Measurements from ENCODE around the gene SULT2B1. TPM values are rescaled to one million over a fixed set of nuclear protein-coding genes. Genes with fewer than 3 reads are reported as not detected.

SULT2B1 gene
- total RNA-seq, 2 donors from 2014 or later: 1.4 to 7.7 TPM

DNA sequence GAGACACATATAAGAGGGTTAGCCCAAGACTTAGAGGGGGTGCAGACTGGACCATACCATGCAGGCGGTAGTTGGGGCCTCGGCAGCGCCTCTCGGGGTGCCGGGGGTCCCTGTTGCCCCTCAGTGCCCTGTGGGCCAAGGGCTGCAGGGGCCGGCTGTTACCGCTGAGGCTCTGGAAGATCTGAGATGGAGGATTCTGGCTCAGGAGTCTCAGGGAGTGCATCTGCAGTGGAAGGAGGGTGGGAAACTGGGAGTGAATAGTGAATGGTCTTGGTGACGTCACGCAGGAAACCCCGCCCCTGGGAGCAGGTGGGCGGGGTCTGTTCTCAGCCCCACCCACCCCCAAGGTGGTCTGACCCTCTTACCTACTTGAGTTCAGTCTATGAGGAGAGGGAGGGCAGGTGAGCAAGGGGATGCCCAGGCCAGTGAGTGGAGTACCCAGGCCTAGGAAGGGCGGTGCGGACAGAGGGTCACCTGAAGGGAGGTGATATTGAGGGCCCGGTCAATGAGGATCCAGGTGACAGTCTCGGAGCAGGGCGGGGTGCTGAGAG lies 86.9 kb downstream of the SULT2B1 start:
- DNase-seq: peak; percentile 41
- no peaks in the 10 kb centered on the region for H3K36me3 ChIP-seq
- H3K9ac ChIP-seq (ENCODE audit: low read depth in 2 of 2, low read length in 2 of 2): peak overlapping the region; percentile 61 to 70
- no peak overlapping the region for H3K4me3 ChIP-seq
- H3K27ac ChIP-seq: peak overlapping the region; percentile 93
- H3K4me1 ChIP-seq: peaks cover 9% of the 10 kb centered on the region
- no peaks in the 10 kb centered on the region for H3K9me3 ChIP-seq
- intact Hi-C loops (cut with DNase I): no loop called here
- no peaks in the 10 kb centered on the region for H3K27me3 ChIP-seq
- TF ChIP-seq, protein P1, sequence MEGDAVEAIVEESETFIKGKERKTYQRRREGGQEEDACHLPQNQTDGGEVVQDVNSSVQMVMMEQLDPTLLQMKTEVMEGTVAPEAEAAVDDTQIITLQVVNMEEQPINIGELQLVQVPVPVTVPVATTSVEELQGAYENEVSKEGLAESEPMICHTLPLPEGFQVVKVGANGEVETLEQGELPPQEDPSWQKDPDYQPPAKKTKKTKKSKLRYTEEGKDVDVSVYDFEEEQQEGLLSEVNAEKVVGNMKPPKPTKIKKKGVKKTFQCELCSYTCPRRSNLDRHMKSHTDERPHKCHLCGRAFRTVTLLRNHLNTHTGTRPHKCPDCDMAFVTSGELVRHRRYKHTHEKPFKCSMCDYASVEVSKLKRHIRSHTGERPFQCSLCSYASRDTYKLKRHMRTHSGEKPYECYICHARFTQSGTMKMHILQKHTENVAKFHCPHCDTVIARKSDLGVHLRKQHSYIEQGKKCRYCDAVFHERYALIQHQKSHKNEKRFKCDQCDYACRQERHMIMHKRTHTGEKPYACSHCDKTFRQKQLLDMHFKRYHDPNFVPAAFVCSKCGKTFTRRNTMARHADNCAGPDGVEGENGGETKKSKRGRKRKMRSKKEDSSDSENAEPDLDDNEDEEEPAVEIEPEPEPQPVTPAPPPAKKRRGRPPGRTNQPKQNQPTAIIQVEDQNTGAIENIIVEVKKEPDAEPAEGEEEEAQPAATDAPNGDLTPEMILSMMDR (IDR thresholded peaks at IDR 0.05): no peak

DNA sequence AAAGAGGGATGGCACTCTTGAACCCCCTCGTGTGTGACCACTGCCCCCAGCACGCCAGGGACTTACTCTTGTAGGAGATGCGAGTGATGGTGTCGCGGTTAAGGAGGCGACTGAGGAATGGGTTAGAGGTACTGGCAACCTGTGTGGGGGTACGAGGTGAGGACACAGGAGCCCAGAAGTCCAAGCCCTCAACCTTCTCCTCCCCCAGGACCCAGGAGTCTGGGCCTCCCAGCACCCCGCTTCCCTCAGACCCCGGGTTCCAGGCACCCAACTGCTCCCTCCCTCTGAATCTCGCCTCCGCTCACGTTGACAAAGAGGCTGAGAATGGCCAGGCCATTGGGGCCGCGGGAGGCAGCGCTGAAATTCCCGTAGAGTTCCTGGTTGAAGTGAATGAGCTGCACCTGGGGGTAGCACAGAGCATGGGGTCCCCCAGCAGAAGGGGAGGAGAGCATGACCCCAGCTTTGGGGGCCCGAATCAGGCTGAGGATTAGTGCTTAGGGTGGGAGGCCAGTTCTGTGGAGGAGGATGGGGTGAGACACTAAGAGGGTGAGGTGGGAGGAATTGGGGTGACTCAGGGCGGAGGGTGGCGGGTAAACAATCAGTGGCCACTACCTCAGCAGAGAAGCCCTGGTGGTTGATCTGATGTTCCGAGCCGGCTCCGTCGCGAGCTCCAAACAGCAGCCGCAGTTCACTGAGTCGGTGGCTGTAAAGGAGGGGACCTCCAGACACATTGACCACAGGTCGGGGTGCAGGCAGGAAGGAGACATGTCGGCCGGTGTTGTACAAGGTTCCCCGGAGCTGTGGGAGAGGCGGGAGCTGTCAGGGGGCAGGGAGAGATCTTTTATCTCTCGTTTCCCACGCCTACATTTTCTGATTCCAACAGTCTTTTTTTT lies 87.8 kb downstream of the SULT2B1 start:
- Histone ChIP-seq H3K27ac (no peak overlapping the region), H3K9me3 (no peaks in the 10 kb centered on the region), H3K4me1 (peaks cover 4% of the 10 kb centered on the region), H3K9ac (ENCODE audit: low read depth in 2 of 2, low read length in 2 of 2) (no peak overlapping the region), H3K4me3 (no peak overlapping the region), H3K27me3 (no peaks in the 10 kb centered on the region), H3K36me3 (no peaks in the 10 kb centered on the region)
- TF ChIP-seq, protein P1 (IDR thresholded peaks at IDR 0.05): no peak
- no peak for DNase-seq
- intact Hi-C loops (cut with DNase I): no loop called here

DNA sequence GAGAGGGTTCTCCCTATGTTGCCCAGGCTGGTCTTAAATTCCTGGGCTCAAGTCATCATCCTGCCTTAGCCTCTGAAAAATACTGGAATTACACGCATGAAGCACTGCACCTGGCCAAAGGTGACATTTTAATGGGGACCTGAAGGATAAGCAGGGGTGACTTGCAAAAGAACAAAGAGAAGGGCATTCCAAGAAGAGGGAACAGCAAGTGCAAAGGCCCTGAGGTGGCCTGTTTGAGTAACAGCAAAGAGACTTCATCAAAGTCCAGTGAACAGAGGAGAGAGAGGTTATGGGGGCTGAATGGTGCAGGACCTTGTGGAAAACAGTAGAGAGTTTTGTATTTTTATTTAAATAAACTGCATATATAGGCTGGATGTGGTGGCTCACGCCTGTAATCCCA lies 89.9 kb downstream of the SULT2B1 start:
- Histone ChIP-seq H3K27ac (no peak overlapping the region), H3K36me3 (no peaks in the 10 kb centered on the region), H3K9me3 (no peaks in the 10 kb centered on the region), H3K9ac (ENCODE audit: low read depth in 2 of 2, low read length in 2 of 2) (no peak overlapping the region), H3K4me3 (no peak overlapping the region), H3K4me1 (no peaks in the 10 kb centered on the region), H3K27me3 (peaks cover 5% of the 10 kb centered on the region)
- DNase-seq: no peak
- TF ChIP-seq, protein P1 (IDR thresholded peaks at IDR 0.05): no peak
- intact Hi-C loops (cut with DNase I): no loop called here

DNA sequence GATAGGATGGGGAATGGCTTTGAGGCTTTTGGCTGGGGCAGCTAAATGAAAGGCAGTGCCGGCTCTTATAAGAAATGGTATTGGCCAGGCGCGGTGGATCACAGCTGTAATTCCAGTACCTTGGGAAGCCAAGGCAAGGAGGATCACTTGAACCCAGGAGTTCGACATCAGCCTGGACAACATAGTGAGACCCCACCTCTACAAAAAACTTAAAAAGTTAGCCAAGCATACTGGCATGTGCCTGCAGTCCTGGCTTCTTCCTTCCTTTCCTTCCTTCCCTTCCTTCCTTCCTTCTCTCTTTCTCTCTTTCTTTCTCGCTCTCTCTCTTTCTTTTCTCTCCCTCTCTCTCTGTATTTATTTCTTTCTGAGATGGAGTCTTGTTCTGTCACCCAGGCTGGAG lies 90.9 kb downstream of the SULT2B1 start:
- peaks cover 5% of the 10 kb centered on the region for H3K27me3 ChIP-seq
- TF ChIP-seq, protein P1 (IDR thresholded peaks at IDR 0.05): no peak
- intact Hi-C loops (cut with DNase I): no loop called here
- no peak overlapping the region for H3K4me3 ChIP-seq
- H3K36me3 ChIP-seq: no peaks in the 10 kb centered on the region
- no peak for DNase-seq
- H3K9me3 ChIP-seq: no peaks in the 10 kb centered on the region
- H3K4me1 ChIP-seq: no peaks in the 10 kb centered on the region
- H3K27ac ChIP-seq: no peak overlapping the region
- no peak overlapping the region for H3K9ac ChIP-seq (ENCODE audit: low read depth in 2 of 2, low read length in 2 of 2)

DNA sequence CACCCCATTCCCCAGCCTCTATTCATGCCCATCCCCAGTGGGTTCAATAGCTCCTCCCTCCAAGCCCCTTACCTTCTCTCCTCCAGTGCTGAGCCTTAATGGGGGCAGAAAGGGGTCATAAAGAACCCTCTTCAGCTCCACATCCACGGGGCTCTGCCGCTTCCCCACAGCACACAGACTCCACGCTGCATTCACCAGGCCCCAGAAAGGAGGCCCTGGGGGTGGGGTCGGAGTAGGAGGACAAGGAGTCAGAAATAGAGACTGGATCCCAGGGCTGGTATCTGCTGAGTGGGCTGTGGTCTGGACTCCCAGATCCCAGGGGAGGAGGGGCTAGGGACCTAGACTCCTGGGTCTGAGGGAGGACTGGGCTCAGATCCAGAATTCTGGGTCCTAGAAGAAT lies 92.4 kb downstream of the SULT2B1 start:
- H3K27me3 ChIP-seq: peaks cover 5% of the 10 kb centered on the region
- H3K4me1 ChIP-seq: no peaks in the 10 kb centered on the region
- intact Hi-C loops (cut with DNase I): no loop called here
- no peak overlapping the region for H3K4me3 ChIP-seq
- no peak overlapping the region for H3K27ac ChIP-seq
- DNase-seq: no peak
- no peaks in the 10 kb centered on the region for H3K9me3 ChIP-seq
- H3K9ac ChIP-seq (ENCODE audit: low read depth in 2 of 2, low read length in 2 of 2): no peak overlapping the region
- H3K36me3 ChIP-seq: no peaks in the 10 kb centered on the region
- TF ChIP-seq, protein P1 (IDR thresholded peaks at IDR 0.05): no peak
